IPS-20b (cell line): ENCODE data around the gene ANKLE1.
A peak's percentile ranks its signal among the peaks of the same experiment; 100 is the strongest.

ENCODE experiments used
- H3K27ac ChIP-seq: one replicate; pipeline ENCODE4 v1.5.1; 2013; ENCODE audit warnings: low read length
- H3K27me3 ChIP-seq: 2 replicates; pipeline ENCODE4 v1.6.1; 2013; ENCODE audit warnings: mild to moderate bottlenecking, low read length, inconsistent platforms; ENCODE audit not compliant: insufficient read depth
- H3K36me3 ChIP-seq: 2 replicates; pipeline ENCODE4 v1.6.1; 2013; ENCODE audit warnings: low read depth, mild to moderate bottlenecking, inconsistent platforms, low read length, moderate library complexity; ENCODE audit not compliant: insufficient read depth
- H3K4me1 ChIP-seq: 2 replicates; pipeline ENCODE4 v1.6.1; 2013; ENCODE audit warnings: mild to moderate bottlenecking, control low read depth, inconsistent platforms, low read length, moderate library complexity; ENCODE audit not compliant: insufficient read depth
- H3K4me3 ChIP-seq: 2 replicates; pipeline ENCODE4 v1.5.1; 2013; ENCODE audit warnings: mild to moderate bottlenecking, low read length, inconsistent platforms
- H3K9ac ChIP-seq: 2 replicates; pipeline ENCODE4 v1.6.1; 2013; ENCODE audit warnings: low read depth, mild to moderate bottlenecking, inconsistent platforms, low read length, moderate library complexity
- H3K9me3 ChIP-seq: 2 replicates; pipeline ENCODE4 v1.6.1; 2013; ENCODE audit warnings: mild to moderate bottlenecking, low read depth, low read length, inconsistent platforms; ENCODE audit not compliant: insufficient read depth

Gene ANKLE1

DNA sequence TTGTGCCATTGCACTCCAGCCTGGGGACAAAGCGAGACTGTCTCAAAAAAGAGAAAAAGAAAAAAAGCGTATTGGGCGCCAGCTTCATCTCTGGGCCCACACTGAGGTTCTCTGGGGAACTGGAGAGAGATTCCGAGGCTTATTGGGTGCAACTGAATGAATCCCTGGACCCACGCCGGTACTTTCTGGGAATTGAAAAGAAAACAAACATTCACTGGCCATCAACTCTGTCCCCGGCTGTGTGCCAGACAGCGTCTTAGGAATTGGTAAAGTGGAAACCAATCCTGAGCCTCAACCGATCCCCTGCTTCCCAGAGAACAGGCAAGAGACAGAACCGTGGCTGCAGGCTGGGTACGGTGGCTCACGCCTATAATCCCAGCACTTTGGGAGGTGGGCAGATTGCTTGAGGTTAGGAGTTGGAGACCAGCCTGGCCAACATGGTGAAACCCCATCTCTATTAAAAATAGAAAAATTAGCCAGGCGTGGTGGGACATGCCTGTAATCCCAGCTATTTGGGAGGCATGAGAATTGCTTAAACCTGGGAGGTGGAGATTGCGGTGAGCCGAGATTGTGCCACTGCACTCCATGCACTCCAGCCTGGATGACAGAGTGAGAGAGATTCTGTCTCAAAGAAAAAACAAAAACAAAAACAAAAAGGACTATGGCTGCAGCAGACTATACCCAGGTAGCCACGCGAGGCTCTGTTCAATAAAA, 44.3 kb downstream of the ANKLE1 start:
- no peaks in the 10 kb centered on the region for H3K9me3 ChIP-seq
- no peak overlapping the region for H3K27ac ChIP-seq
- H3K4me1 ChIP-seq: no peaks in the 10 kb centered on the region
- H3K4me3 ChIP-seq: no peak overlapping the region
- H3K27me3 ChIP-seq: peaks cover 5% of the 10 kb centered on the region; the same call in 1 of the 2 replicates
- no peak overlapping the region for H3K9ac ChIP-seq
- H3K36me3 ChIP-seq: peaks cover 22% of the 10 kb centered on the region; the same call in 1 of the 2 replicates

DNA sequence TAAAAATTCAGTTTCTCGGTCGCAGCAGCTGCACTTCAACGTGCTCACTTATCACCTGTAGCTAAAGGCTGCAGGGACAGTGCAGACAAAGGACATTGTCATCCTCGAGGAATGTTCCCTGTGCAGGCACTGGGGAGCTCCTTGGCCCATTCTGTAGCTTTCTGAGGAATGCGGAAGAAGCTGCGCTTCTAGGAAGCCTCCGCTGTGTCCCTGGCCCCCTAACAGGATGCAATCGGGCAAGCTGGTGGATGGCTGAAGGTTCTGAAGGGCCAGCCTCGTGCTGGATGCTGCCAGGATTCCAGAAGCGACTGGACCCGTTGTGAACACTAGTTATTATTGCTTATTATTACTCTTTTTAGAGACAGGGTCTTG, 44.9 kb downstream of the ANKLE1 start:
- Histone ChIP-seq H3K4me1 (no peaks in the 10 kb centered on the region), H3K27ac (no peak overlapping the region), H3K36me3 (peaks cover 18% of the 10 kb centered on the region; the same call in 1 of the 2 replicates), H3K9me3 (no peaks in the 10 kb centered on the region), H3K9ac (no peak overlapping the region), H3K27me3 (peaks cover 5% of the 10 kb centered on the region; the same call in 1 of the 2 replicates), H3K4me3 (no peak overlapping the region)

DNA sequence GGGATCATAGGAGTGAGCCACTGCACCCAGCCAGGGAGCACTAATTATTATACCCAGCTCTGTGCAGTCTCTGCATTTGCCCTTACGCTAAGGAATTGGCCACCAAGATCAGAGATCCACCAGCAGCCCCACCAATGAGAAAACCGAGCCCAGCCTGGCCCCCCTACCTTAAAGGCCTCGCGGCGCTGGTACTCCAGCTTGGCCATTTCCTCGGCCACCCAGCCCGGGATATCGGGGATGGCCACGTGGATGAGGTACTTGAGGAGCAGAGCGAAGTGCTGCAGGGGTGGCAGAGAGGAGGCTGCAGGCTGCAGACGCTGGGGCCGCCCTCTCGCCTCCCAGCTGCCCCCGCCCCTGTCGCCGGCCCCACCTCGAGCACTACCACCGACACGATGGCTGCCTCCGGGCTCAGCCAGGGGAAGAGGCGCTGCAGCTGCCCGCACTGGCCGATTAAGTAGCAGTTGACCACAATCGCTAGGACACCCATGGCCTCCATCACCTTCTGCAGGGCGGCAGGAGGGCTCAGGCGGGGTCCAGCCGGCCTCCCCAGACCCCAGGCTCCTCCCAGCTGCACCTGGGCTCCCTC, 45.5 kb downstream of the ANKLE1 start:
- Histone ChIP-seq H3K4me3 (peak overlapping the region; percentile 70), H3K9me3 (no peaks in the 10 kb centered on the region), H3K27ac (peak overlapping the region; percentile 2), H3K36me3 (peaks cover 15% of the 10 kb centered on the region; the same call in 1 of the 2 replicates), H3K27me3 (peaks cover 5% of the 10 kb centered on the region; the same call in 1 of the 2 replicates), H3K4me1 (no peaks in the 10 kb centered on the region), H3K9ac (peak overlapping the region; percentile 76; the same call in 1 of the 2 replicates)

DNA sequence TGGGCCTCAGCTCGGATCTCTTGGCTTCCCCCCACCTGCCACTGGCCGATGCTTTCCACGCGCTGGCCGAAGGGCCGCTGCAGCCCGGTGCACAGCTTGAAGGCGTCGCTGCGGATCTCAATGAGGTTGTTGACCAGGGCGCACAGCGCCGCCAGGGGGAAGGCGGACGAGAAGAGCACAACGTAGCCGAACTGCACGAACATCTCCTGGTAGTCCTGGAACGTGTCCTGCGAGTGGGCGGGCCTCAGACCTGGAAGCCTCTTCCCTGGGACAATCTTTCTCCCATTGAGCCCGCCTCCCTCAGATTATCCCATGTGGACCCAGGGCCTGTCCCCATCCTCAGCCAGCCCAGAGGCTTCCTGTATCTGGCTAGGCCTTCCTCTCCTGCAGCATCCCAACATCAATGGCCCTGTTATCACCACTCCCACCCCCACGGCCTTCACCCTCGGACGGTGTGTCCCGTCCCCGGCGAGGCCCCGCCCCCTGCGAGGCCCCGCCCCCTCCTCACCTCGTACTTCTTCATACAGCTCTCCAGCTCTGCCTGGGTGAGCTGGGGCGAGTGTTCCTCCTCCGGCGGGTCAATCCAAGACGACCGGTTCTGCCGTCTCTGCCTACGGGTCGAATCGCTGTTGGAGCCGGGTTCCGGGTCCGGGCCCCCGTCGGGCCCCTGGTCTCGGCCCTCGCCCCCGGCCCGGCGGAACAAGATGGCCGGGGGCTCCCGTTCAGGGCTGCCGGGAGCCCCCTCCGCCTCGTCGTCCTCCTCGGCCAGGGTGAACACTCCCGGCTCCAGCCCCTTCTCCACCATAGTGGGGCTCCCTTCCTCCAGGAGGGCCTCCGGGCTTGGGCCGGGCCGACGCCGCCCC, 46.2 kb downstream of the ANKLE1 start:
- peak overlapping the region; percentile 76; the same call in 1 of the 2 replicates for H3K9ac ChIP-seq
- H3K9me3 ChIP-seq: no peaks in the 10 kb centered on the region
- H3K4me3 ChIP-seq: peak overlapping the region; percentile 70
- peak overlapping the region; percentile 2 for H3K27ac ChIP-seq
- peaks cover 5% of the 10 kb centered on the region; the same call in 1 of the 2 replicates for H3K27me3 ChIP-seq
- no peaks in the 10 kb centered on the region for H3K4me1 ChIP-seq
- peaks cover 15% of the 10 kb centered on the region; the same call in 1 of the 2 replicates for H3K36me3 ChIP-seq

DNA sequence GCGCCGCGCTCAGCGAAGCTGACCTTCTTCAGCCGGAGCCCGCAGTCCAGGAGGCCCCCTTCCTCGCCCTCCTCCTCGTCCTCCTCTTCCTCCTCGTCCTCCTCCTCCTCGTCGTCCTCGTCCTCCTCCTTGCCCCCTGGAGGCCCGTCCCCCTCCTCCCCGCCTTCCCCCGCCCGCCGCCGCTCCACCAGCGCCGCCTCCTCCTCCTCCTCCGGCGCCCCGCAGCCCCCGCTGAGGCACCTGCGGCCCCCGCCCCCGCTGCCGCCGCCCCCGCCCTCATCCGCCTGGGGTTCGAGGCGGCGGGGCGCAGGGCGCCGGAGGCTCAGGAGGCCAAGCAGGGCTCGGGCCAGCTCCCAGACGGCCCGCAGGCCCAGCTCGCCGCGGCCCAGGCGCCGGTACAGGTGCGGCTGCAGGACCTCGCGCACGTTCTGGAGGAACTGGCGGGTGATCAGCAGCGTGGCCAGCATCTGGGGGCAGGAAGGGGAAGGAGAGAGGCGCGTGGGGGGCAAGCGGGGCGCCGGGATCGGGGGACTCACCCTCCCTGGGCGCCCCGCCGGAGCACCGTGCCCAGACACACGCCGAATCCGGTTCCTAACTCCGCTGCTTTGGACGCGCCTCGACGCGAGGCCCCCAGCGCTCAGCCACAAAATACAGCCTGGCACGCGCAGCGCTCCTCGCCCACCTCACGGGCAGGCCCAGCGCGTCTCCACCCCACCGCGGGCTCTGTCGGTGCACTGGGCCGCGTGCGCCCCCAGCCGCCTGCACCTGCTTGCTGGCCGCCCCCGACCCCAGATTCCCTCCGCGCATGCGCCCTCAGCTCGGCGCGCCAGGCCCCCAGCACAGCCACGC, 47.0 kb downstream of the ANKLE1 start:
- no peak overlapping the region for H3K27ac ChIP-seq
- H3K9me3 ChIP-seq: no peaks in the 10 kb centered on the region
- peak overlapping the region; percentile 70 for H3K4me3 ChIP-seq
- 0 out of 2 replicates have a peak, but pooled peaks cover under 1% of the 10 kb centered on the region for H3K4me1 ChIP-seq
- peaks cover 5% of the 10 kb centered on the region; the same call in 1 of the 2 replicates for H3K27me3 ChIP-seq
- peaks cover 15% of the 10 kb centered on the region; the same call in 1 of the 2 replicates for H3K36me3 ChIP-seq
- peak overlapping the region; percentile 76; the same call in 1 of the 2 replicates for H3K9ac ChIP-seq

DNA sequence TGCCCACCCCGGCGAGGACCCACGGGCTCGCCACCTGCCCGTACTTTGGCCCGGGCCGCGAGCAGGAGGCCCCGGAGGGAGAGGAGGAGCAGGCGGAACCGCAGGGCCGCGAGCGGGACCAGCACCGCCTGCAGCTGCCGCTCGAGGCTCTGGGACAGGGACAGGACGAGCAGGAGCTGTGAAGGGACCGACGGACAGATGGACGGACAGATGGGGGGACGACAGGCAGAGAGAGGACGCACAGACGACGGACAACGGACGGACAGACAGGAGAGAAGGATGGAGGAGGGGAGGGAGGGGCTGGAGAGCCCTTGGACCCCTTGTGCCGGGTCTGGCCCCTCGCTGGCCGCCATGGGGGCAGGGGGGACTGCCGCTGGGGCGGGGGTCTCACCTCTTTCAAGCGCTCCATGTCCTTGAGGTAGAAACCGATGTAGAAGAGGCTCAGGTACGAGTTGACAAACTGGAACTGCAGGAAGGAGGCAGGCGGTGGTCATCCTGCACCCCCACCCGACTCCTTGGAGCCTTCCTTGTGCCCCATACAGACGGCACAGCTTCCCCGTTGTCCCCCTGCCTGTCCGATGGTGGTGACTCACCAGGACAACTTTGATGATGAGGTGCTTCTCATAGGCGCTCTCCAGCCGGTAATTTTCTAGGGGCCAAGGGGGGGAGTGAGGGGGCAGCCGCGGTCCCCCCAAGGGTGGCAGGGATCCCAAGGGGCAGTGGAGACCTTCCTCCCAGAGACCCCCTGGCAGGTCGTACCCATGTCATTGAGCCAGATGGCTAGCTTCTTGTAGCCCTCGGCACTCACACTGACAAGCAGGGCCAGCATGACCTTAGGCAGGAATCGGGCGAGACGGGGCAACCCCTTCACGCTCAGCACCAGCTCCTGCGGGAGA, 47.9 kb downstream of the ANKLE1 start:
- no peak overlapping the region for H3K4me3 ChIP-seq
- H3K36me3 ChIP-seq: peaks cover 15% of the 10 kb centered on the region; the same call in 1 of the 2 replicates
- no peak overlapping the region for H3K27ac ChIP-seq
- H3K4me1 ChIP-seq: 0 out of 2 replicates have a peak, but pooled peaks cover 2% of the 10 kb centered on the region
- H3K9me3 ChIP-seq: no peaks in the 10 kb centered on the region
- H3K9ac ChIP-seq: no peak overlapping the region
- H3K27me3 ChIP-seq: peaks cover 5% of the 10 kb centered on the region; the same call in 1 of the 2 replicates

DNA sequence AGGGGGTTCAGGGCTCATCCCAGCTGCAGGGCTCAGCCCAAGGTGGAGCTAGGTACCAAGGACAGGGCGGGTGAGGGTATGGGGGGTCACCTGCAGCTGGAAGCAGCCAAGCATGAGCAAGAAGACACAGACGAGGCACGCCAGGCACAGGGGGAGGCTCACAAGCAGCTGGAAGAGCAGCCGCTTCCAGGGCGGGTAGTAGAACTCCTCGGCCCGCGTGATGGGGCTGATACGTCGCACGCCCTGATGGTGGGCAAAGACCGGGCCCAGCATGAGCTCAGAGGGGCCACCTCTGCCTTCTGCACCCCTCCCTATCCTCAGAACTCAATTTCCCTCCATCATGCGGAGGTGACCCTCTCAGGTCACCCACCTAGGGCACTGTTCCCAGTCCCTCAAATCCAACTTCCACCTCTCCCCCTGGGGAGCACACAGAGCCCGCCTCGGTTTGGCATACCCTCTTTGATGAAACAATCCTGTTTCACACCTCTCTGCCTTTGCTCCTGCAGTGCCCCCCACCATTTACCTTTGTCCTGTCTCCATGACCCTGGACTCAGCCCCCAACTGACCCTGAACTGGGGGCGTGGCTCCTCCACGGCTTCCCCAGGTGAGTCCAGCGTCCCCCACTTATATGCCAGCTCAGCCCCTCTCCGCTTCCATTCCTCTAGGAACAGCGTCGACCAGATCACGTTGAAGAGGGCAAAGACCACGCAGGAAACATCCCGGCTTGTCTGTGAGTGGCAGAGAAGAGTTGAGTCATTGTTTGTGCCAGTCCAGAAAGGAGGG, 48.8 kb downstream of the ANKLE1 start:
- peaks cover 5% of the 10 kb centered on the region; the same call in 1 of the 2 replicates for H3K27me3 ChIP-seq
- 0 out of 2 replicates have a peak, but pooled peaks cover 2% of the 10 kb centered on the region for H3K4me1 ChIP-seq
- no peak overlapping the region for H3K27ac ChIP-seq
- no peak overlapping the region for H3K9ac ChIP-seq
- peaks cover 8% of the 10 kb centered on the region; the same call in 1 of the 2 replicates for H3K36me3 ChIP-seq
- H3K9me3 ChIP-seq: no peaks in the 10 kb centered on the region
- no peak overlapping the region for H3K4me3 ChIP-seq

DNA sequence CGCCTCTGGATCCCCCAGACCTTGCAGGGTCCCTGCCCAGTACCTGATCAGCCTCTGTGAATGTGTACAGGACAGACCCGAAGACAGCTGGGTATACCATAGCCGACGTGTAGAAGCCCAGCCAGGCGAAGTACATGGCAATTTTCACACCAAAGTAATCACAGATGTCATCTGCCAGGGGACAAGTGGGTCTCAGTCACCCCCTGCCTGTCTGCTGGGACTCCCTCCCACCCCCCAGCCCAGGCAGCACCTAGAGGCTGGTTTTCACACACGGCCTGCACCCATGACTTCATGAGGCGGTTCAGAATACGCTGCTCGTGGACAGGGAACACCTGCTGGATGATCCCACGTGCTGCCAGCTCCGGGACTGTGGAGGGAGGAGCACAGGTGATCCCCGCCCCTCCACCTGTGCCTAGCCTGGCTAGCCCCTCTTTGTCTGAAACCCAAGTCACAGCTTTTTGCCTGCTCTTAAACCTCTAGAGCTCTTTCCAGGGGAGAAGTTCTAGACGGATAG, 49.4 kb downstream of the ANKLE1 start:
- H3K9ac ChIP-seq: no peak overlapping the region
- H3K9me3 ChIP-seq: no peaks in the 10 kb centered on the region
- H3K4me1 ChIP-seq: 0 out of 2 replicates have a peak, but pooled peaks cover 2% of the 10 kb centered on the region
- no peak overlapping the region for H3K27ac ChIP-seq
- peaks cover 8% of the 10 kb centered on the region; the same call in 1 of the 2 replicates for H3K36me3 ChIP-seq
- H3K4me3 ChIP-seq: no peak overlapping the region
- H3K27me3 ChIP-seq: peaks cover 5% of the 10 kb centered on the region; the same call in 1 of the 2 replicates

DNA sequence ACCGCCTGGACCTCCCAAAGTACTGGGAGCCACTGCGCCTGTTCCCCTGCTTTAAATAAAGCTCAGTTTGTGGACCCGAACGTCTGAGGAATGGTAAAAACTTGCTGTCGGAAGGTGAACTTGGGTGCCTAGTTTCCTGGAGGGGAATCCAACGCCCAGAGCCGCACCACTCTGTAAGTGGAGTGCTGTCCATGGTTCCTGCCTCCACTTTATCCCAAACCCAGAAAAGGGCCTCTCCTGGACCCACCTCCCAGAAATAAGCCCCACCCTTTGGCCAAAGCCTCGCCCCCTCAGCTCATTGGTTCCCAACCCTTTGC, 50.6 kb downstream of the ANKLE1 start:
- Histone ChIP-seq H3K4me1 (0 out of 2 replicates have a peak, but pooled peaks cover 2% of the 10 kb centered on the region), H3K27me3 (peaks cover 5% of the 10 kb centered on the region; the same call in 1 of the 2 replicates), H3K27ac (no peak overlapping the region), H3K4me3 (no peak overlapping the region), H3K36me3 (no peaks in the 10 kb centered on the region), H3K9ac (no peak overlapping the region), H3K9me3 (no peaks in the 10 kb centered on the region)
